Psoas muscle (tissue), 8 donors: ENCODE data around the gene DCUN1D4. TPM values are rescaled to one million over a fixed set of nuclear protein-coding genes. Genes with fewer than 3 reads are reported as not detected.

Experiments used
- ATAC-seq, 4 donors: fragments of 200-7000 bp; cut with Tn5 transposase; one replicate each; pipeline ENCODE4 v1.9.1; 2020; ENCODE audit warnings: moderate library complexity in 3 of 4, mild to moderate bottlenecking in 2 of 4
- DNase-seq, 2 donors: peaks; one replicate each; pipeline ENCODE4 v3.0.0-alpha.2; 2020
- H3K27ac ChIP-seq: fragments of 200-600 bp; one replicate; pipeline ENCODE4 v1.8.0; 2022
- H3K27me3 ChIP-seq, 3 donors: fragments of 200-600 bp in 1 of 3; one replicate each; pipeline versions ENCODE4 v1.6.1 to v1.8.0; 2013 to 2022; ENCODE audit warnings: low read length in 2 of 3, mild to moderate bottlenecking in 2 of 3, moderate library complexity in 1 of 3; ENCODE audit not compliant: insufficient read depth in 3 of 3
- H3K36me3 ChIP-seq, 2 donors: fragments of 200-600 bp in 1 of 2; one replicate each; pipeline versions ENCODE4 v1.6.1 to v1.8.0; 2013 to 2022; ENCODE audit warnings: low read depth in 1 of 2, mild to moderate bottlenecking in 1 of 2, moderate library complexity in 1 of 2; ENCODE audit not compliant: insufficient read depth in 1 of 2
- H3K4me1 ChIP-seq: fragments of 200-600 bp; one replicate; pipeline ENCODE4 v1.8.0; 2022
- H3K4me3 ChIP-seq: fragments of 200-600 bp; one replicate; pipeline ENCODE4 v1.8.0; 2022; ENCODE audit warnings: mild to moderate bottlenecking
- H3K9me3 ChIP-seq: fragments of 200-600 bp; one replicate; pipeline ENCODE4 v1.8.0; 2022
- CTCF ChIP-seq: fragments of 200-600 bp; IDR thresholded peaks from one replicate; pipeline ENCODE4 v1.8.0; 2022; ENCODE audit warnings: antibody characterized with exemption
- WGBS, 3 donors: extraction: QIAGEN DNeasy Blood & Tissue Kit; methylation state at CpG; one replicate each; pipeline versions ENCODE4 v1.1.6 to v1.1.7; 2013; 5-methylcytosine and 5-hydroxymethylcytosine counted together
- intact Hi-C, 2 donors: fragments of 100-400 bp; cut with DNase I; formaldehyde crosslinking; loops; one replicate each; pipeline versions ENCODE4 v1.11.0 to v1.14.2; 2022
- polyA plus RNA-seq, 3 donors: library from polyadenylated mRNA; stranded (reverse); fragments of 200-250 nt; gene quantifications; one replicate each; pipeline ENCODE4 v1.2.3, GENCODE V29; 2013
- total RNA-seq, 4 donors: library from RNA; stranded (reverse); fragmentation: NEBNext Ultra II Directional in 2 of 4; extraction: Animal tissue kit (Norgen Biotek cat#: 25700) in 2 of 4; gene quantifications; one replicate each; pipeline versions ENCODE4 v1.2.1 to v1.2.4, GENCODE V29; 2021 to 2023
- donor health status: healthy with polysubstance abuse.
- donor health status: DM: no; HTN: no; CAD: no; lungs with moderate emphysema.
- donor health status: Bipolar disorder and iron deficiency.
- donor health status: healthy.
- donor health status: DM: yes; HTN: yes; CAD: no.
- donor health status: DM: no; HTN: no; CAD: no.
- donor health status: DM: no; HTN: no; CAD: no.
- donor health status: DM: yes; HTN: yes; CAD: no.

Gene DCUN1D4
- total and polyA plus RNA-seq, 7 donors = 13.5 to 43.1 (median 26.0) TPM

- DNase-seq = peak; percentile 69 to 81
- Histone ChIP-seq H3K4me1 (no peaks in the 10 kb centered on the region), H3K27me3 (no peaks in the 10 kb centered on the region), H3K27ac (no peak overlapping the region), H3K36me3 (no peaks in the 10 kb centered on the region), H3K9me3 (no peaks in the 10 kb centered on the region), H3K4me3 (no peak overlapping the region)
- peak; percentile 84 for TF ChIP-seq CTCF
- ATAC-seq = peak; percentile 75 to 95 (median 82)
- intact Hi-C loops = no loop called here
- WGBS, 3 donors = 25 to 40% (median 30%) methylated on average over 3 of the region's 3 CpGs
Measured at GRCh38 chr4:51831133-51831532, 11.8 kb upstream of the DCUN1D4 start.

- Histone ChIP-seq H3K4me3 (no peak overlapping the region), H3K27ac (no peak overlapping the region), H3K9me3 (no peaks in the 10 kb centered on the region), H3K27me3 (no peaks in the 10 kb centered on the region), H3K36me3 (no peaks in the 10 kb centered on the region), H3K4me1 (no peaks in the 10 kb centered on the region)
- intact Hi-C loops = no loop called here
- DNase-seq (no peak), ATAC-seq (no peak)
- no peak for TF ChIP-seq CTCF
Measured at GRCh38 chr4:51833236-51833635, 9.7 kb upstream of the DCUN1D4 start.

- Histone ChIP-seq H3K36me3 (no peaks in the 10 kb centered on the region), H3K27me3 (no peaks in the 10 kb centered on the region), H3K4me1 (no peaks in the 10 kb centered on the region), H3K4me3 (no peak overlapping the region), H3K27ac (no peak overlapping the region), H3K9me3 (no peaks in the 10 kb centered on the region)
- intact Hi-C loops = loop anchor here in 1 of 2 donors (5.0 kb wide), 1 partner anchor 202 kb away; the partner anchor contains the start of gene SGCB
- no peak for ATAC-seq
- TF ChIP-seq CTCF = no peak
- DNase-seq = no peak
- 90 to 100% (median 98%) methylated on average over 1 of the region's 1 CpG for WGBS, 3 donors
Measured at GRCh38 chr4:51835079-51835478, 7.9 kb upstream of the DCUN1D4 start.

- no peaks in the 10 kb centered on the region for H3K9me3 ChIP-seq
- intact Hi-C loops = loop anchor here in 1 of 2 donors (5.0 kb wide), 1 partner anchor 201 kb away; the partner anchor contains the start of gene SGCB
- H3K36me3 ChIP-seq = no peaks in the 10 kb centered on the region
- no peaks in the 10 kb centered on the region for H3K27me3 ChIP-seq
- DNase-seq (no peak), ATAC-seq (no peak)
- no peaks in the 10 kb centered on the region for H3K4me1 ChIP-seq
- no peak for TF ChIP-seq CTCF
- no peak overlapping the region for H3K4me3 ChIP-seq
- H3K27ac ChIP-seq = no peak overlapping the region
- WGBS, 3 donors = 26 to 32% (median 27%) methylated on average over 1 of the region's 1 CpG
Measured at GRCh38 chr4:51835855-51836254, 7.1 kb upstream of the DCUN1D4 start.

- no peaks in the 10 kb centered on the region for H3K4me1 ChIP-seq
- TF ChIP-seq CTCF = no peak
- intact Hi-C loops = loop anchor here in 1 of 2 donors (5.0 kb wide), 1 partner anchor 201 kb away; the partner anchor contains the start of gene SGCB
- H3K9me3 ChIP-seq = no peaks in the 10 kb centered on the region
- ATAC-seq = no peak
- H3K27me3 ChIP-seq = no peaks in the 10 kb centered on the region
- no peak for DNase-seq
- no peaks in the 10 kb centered on the region for H3K36me3 ChIP-seq
- WGBS, 3 donors = 53 to 60% (median 55%) methylated on average over 4 of the region's 4 CpGs
- H3K27ac ChIP-seq = no peak overlapping the region
- no peak overlapping the region for H3K4me3 ChIP-seq
Measured at GRCh38 chr4:51836549-51836948, 6.4 kb upstream of the DCUN1D4 start.
